K562 (cell line): ENCODE data around the gene LYPLA2. TPM values are rescaled to one million over a fixed set of nuclear protein-coding genes. Genes with fewer than 3 reads are reported as not detected.
"Not testable (repeated sequence)": the region's sequence is repeated elsewhere in the genome, so short reads cannot be mapped to it uniquely, and the experiment has no call there.

Source experiments
- ATAC-seq: fragments of 200-7000 bp; cut with Tn5 transposase; 3 replicates; pipeline ENCODE4 v1.9.1; 2020; ENCODE audit warnings: moderate library complexity
- BruUV-seq: library from RNA; stranded (reverse); fragments of 400-500 nt; replicated peaks from 2 replicates; lab custom pipeline; 2021; lab: Mats Ljungman, UMichigan
- CTCF ChIA-PET: fragments of 300-600 bp; formaldehyde crosslinking; extraction: SDS; loops from one replicate; lab custom pipeline; 2021; ENCODE audit warnings: low intra/inter-chr PET ratio; lab: Yijun Ruan, JAX
- POLR2A ChIA-PET: fragments of 300-600, 350-650 bp; sonication (Branson Sonifier 250); formaldehyde crosslinking; extraction: SDS; loops from one replicate; lab custom pipeline; 2021; ENCODE audit warnings: antibody characterized with exemption, inconsistent platforms; lab: Yijun Ruan, JAX
- DNase-seq, 4 experiments: peaks; one replicate each; pipeline versions ENCODE4 v3.0.0 to v3.0.0-alpha.2; 2011 to 2018; ENCODE audit warnings: low spot score in 3 of 4, mixed read lengths in 3 of 4; ENCODE audit errors: extremely low read depth in 1 of 4
- FAIRE-seq: peaks from 2 replicates; lab custom pipeline; 2011; peaks lifted over from hg19 to GRCh38; lab: Jason Lieb, UNC
- H2AFZ ChIP-seq: 2 replicates; pipeline ENCODE4 v1.6.0; 2011; ENCODE audit warnings: low read depth, low read length, control low read depth, inconsistent platforms
- H3K27ac ChIP-seq: fragments of 200-600 bp; 3 replicates; pipeline ENCODE4 v1.8.0; 2011; ENCODE audit warnings: low read depth, mild to moderate bottlenecking, control low read depth, inconsistent platforms, low read length, moderate library complexity, mixed read lengths; ENCODE audit errors: extremely low read depth
- H3K27me3 ChIP-seq, 2 experiments: fragments of 300-600 bp in 1 of 2; 2 replicates in 1 of 2; 3 replicates in 1 of 2; pipeline versions ENCODE4 v1.6.0 to v1.8.0; 2011; ENCODE audit warnings: inconsistent platforms in 2 of 2, low read length in 2 of 2, mild to moderate bottlenecking in 1 of 2, mixed read lengths in 1 of 2, moderate library complexity in 1 of 2; ENCODE audit not compliant: control insufficient read depth in 2 of 2, insufficient read depth in 2 of 2
- H3K36me3 ChIP-seq: fragments of 300-600 bp; 3 replicates; pipeline ENCODE4 v1.8.0; 2011; ENCODE audit warnings: mild to moderate bottlenecking, low read length, inconsistent platforms; ENCODE audit not compliant: control insufficient read depth, insufficient read depth
- H3K4me1 ChIP-seq, 2 experiments: fragments of 200-600 bp in 1 of 2; replicated peaks in 1 of 2; 2 replicates in 1 of 2; 3 replicates in 1 of 2; pipeline versions ENCODE4 v1.5.1 to v1.8.0; 2011; ENCODE audit warnings: inconsistent platforms in 2 of 2, low read length in 2 of 2, mild to moderate bottlenecking in 1 of 2, mixed read lengths in 1 of 2, moderate library complexity in 1 of 2; ENCODE audit not compliant: control insufficient read depth in 2 of 2, insufficient read depth in 2 of 2
- H3K4me2 ChIP-seq: 2 replicates; pipeline ENCODE4 v1.6.1; 2011; ENCODE audit warnings: low read length, control low read depth, inconsistent platforms, mixed read lengths; ENCODE audit not compliant: insufficient read depth
- H3K4me3 ChIP-seq: fragments of 200-600 bp; sonication (generic), shearing (Covaris generic); 2 replicates; pipeline ENCODE4 v1.5.1; 2016; ENCODE audit warnings: control low read depth, inconsistent platforms
- H3K79me2 ChIP-seq: fragments of 200-600 bp; 3 replicates; pipeline ENCODE4 v1.8.0; 2011; ENCODE audit warnings: low read length, inconsistent platforms; ENCODE audit not compliant: control insufficient read depth, insufficient read depth
- H3K9ac ChIP-seq, 2 experiments: 2 replicates each; pipeline versions ENCODE4 v1.6.0 to v1.6.1; 2011; ENCODE audit warnings: low read depth in 2 of 2, low read length in 2 of 2, control low read depth in 1 of 2, inconsistent platforms in 1 of 2, mild to moderate bottlenecking in 1 of 2, mixed read lengths in 1 of 2; ENCODE audit not compliant: insufficient read depth in 1 of 2
- H3K9me1 ChIP-seq: one replicate; pipeline ENCODE4 v1.6.0; 2011; ENCODE audit warnings: inconsistent platforms, mild to moderate bottlenecking, low read length, moderate library complexity; ENCODE audit not compliant: control insufficient read depth, insufficient read depth
- H3K9me3 ChIP-seq: replicated peaks from 2 replicates; pipeline ENCODE4 v1.5.1; 2011; ENCODE audit warnings: low read depth, low read length, inconsistent platforms; ENCODE audit not compliant: control insufficient read depth, insufficient read depth
- H4K20me1 ChIP-seq: replicated peaks from 2 replicates; pipeline ENCODE4 v1.6.1; 2011; ENCODE audit warnings: low read length, inconsistent platforms, mixed read lengths; ENCODE audit not compliant: control insufficient read depth, insufficient read depth
- DACH1 ChIP-seq: fragments of 450-650 bp; IDR thresholded peaks from 2 replicates; pipeline ENCODE4 v1.6.1; 2018; ENCODE audit not compliant: partially characterized antibody
- KDM1A ChIP-seq, 2 experiments: fragments of 450-650 bp; IDR thresholded peaks; 2 replicates each; pipeline ENCODE4 v1.6.1; 2016; ENCODE audit warnings: mild to moderate bottlenecking in 2 of 2
- MTA3 ChIP-seq: fragments of 450-650 bp; formaldehyde crosslinking; IDR thresholded peaks from 2 replicates; pipeline ENCODE4 v1.6.1; 2017; ENCODE audit warnings: mild to moderate bottlenecking, borderline replicate concordance
- RCOR1 ChIP-seq, 2 experiments: IDR thresholded peaks; 2 replicates each; pipeline ENCODE4 v1.6.1; 2012; ENCODE audit warnings: low read depth in 2 of 2, low read length in 2 of 2, borderline replicate concordance in 1 of 2, improper control_type of control experiment in 1 of 2
- WGBS: fragments of 100-300 bp; shearing (Covaris generic); methylation state at CpG from one replicate; pipeline ENCODE4 v1.1.6; 2016; ENCODE audit warnings: low coverage, mixed read lengths; ENCODE audit not compliant: insufficient coverage; ENCODE audit errors: missing lambda C conversion rate; 5-methylcytosine and 5-hydroxymethylcytosine counted together
- in situ Hi-C: fragments of 300-500 bp; cut with MboI; formaldehyde crosslinking; loops from 4 replicates; pipeline ENCODE4 v1.15.0; 2018; ENCODE audit warnings: inconsistent platforms, mixed read lengths
- intact Hi-C: fragments of 100-400 bp; cut with micrococcal nuclease; formaldehyde crosslinking; loops from 2 replicates; pipeline ENCODE4 v1.14.2; 2022
- polyA plus RNA-seq, 8 experiments: library from polyadenylated mRNA; depleted of rRNA in 4 of 8; stranded (reverse) in 5 of 8; unstranded in 3 of 8; fragments of >200 nt; fragmentation: Nextera tagmentation in 2 of 8; fragmentation: Illumina TruSeq in 1 of 8; extraction: Ambion mirVana in 2 of 8; extraction: Trizol in 1 of 8; gene quantifications; 2 replicates each; pipeline versions ENCODE4 v1.2.1 to v1.2.3, GENCODE V29; 2011 to 2014; ENCODE audit warnings: inconsistent platforms in 1 of 8, missing spikeins in 1 of 8
- total RNA-seq, 7 experiments: library from RNA; depleted of rRNA in 6 of 7; stranded (reverse); fragments of >200 nt in 6 of 7; fragmentation: Illumina TruSeq in 2 of 7; extraction: Trizol in 2 of 7; gene quantifications; 2 replicates each; pipeline versions ENCODE4 v1.2.1 to v1.2.3, GENCODE V29; 2011 to 2021; ENCODE audit warnings: low replicate concordance in 1 of 7

Gene LYPLA2
- total and polyA plus RNA-seq, 9 of the 15 experiments (the other 6 are each of a cell fraction or from before 2014, with no cell fraction given), result 3.9 to 128 (median 60.1) TPM

DNA sequence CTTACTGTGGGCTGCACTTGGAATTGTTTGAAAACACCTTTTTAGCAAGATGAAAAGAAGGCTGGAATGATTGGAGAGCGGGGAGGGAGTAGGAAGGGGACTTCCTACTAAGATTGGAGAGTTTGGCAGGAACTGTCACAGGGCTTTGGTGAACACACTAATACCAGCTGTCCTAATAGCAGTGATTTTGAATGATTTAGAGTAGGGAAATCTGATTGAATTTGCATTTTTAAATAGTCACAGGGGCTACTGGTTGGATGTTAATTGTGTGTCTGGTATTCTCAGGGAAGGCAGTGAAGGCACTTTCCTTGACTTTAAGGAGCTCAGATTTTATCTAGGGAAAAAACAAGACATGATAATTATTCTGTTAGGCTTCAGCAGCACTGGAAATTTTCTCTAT, 36.8 kb downstream of the LYPLA2 start:
- in situ Hi-C loops, result no loop called here
- CTCF ChIA-PET, result no interaction called here
- intact Hi-C loops, result no loop called here

DNA sequence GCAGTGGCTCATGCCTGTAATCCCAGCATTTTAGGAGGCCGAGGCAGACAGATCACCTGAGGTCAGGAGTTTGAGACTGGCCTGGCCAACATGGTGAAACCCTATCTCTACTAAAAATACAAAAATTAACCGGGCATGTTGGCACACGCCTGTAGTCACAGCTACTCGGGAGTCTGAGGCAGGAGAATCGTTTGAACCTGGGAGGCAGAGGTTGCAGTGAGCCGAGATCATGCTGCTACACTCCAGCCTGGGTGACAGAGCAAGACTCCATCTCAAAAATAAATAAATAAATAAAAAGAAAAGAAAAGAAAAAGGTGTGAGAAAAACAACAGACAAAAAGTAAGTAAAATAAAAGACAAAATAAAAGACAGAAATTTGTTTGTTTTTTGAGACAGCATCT, 43.2 kb downstream of the LYPLA2 start:
- POLR2A ChIA-PET, result interaction anchor here (0.9 to 1.3 kb wide), 2 partner anchors 9 to 17 kb away, joined by 3 to 4 read pairs; partner anchors contain the start of gene HMGCL
- 30% methylated on average over 6 of the region's 6 CpGs for WGBS
- not testable (repeated sequence) for H3K4me3 ChIP-seq

More for the DNA sequence above, 36.8 kb downstream of the LYPLA2 start:
- FAIRE-seq, result no peak
- Histone ChIP-seq H3K36me3 (no peaks in the 10 kb centered on the region), H4K20me1 (no peaks in the 10 kb centered on the region), H3K9me1 (no peaks in the 10 kb centered on the region), H3K9ac (no peak overlapping the region), H3K4me1 (peaks cover 8 to 24% of the 10 kb centered on the region in 2 experiments; a peak in 4 of 5 replicates), H3K4me3 (no peak overlapping the region), H3K79me2 (peaks cover 14% of the 10 kb centered on the region), H3K4me2 (no peak overlapping the region), H3K27me3 (no peaks in the 10 kb centered on the region)
- POLR2A ChIA-PET, result interaction anchor here (0.7 kb wide), 1 partner anchor 1770 kb away, joined by 4 read pairs; no protein-coding TSS in a partner anchor
- no peak for DNase-seq
- TF ChIP-seq MTA3, result no peak
- peak; percentile 41 for TF ChIP-seq DACH1
- TF ChIP-seq RCOR1 (IDR thresholded peaks at IDR 0.05; ENCODE audit: borderline replicate concordance in 1 of 2, low read depth in 2 of 2, low read length in 2 of 2), result 0 out of 4 replicates have a peak, but pooled peaks of 1 of the 2 experiments have one; percentile 9
- TF ChIP-seq KDM1A (IDR thresholded peaks at IDR 0.05), result peak; percentile 48 to 69; a peak in 3 of 4 replicates
- TF ChIP-seq, all 486 proteins: peak for 3
- no peak for ATAC-seq
- no peak overlapping the region for H2AFZ ChIP-seq
- 67% methylated on average over 1 of the region's 1 CpG for WGBS
- no TSS peak for BruUV-seq
- no peak overlapping the region for H3K27ac ChIP-seq
- no peaks in the 10 kb centered on the region for H3K9me3 ChIP-seq

More for the DNA sequence above, 43.2 kb downstream of the LYPLA2 start:
- H3K79me2 ChIP-seq, FAIRE-seq, H4K20me1 ChIP-seq, H3K9me1 ChIP-seq, DNase-seq, CTCF ChIA-PET, BruUV-seq, H3K36me3 ChIP-seq, H3K9ac ChIP-seq, H3K27ac ChIP-seq, intact Hi-C loops, ATAC-seq, H3K27me3 ChIP-seq, in situ Hi-C loops, H3K4me2 ChIP-seq, H3K9me3 ChIP-seq: not testable (repeated sequence)
- H2AFZ ChIP-seq, result 0 out of 2 replicates have a peak overlapping the region, but pooled peaks have one; percentile 12
- H3K4me1 ChIP-seq, result peaks cover 11% of the 10 kb centered on the region in 2 experiments; a peak in 4 of 5 replicates
